Measurements from ENCODE around the gene PLA2G4B. TPM values are rescaled to one million over a fixed set of nuclear protein-coding genes. Genes with fewer than 3 reads are reported as not detected.

The PLA2G4B gene
- total RNA-seq, 2 experiments from 2014 or later = 4.2 to 4.8 TPM

DNA sequence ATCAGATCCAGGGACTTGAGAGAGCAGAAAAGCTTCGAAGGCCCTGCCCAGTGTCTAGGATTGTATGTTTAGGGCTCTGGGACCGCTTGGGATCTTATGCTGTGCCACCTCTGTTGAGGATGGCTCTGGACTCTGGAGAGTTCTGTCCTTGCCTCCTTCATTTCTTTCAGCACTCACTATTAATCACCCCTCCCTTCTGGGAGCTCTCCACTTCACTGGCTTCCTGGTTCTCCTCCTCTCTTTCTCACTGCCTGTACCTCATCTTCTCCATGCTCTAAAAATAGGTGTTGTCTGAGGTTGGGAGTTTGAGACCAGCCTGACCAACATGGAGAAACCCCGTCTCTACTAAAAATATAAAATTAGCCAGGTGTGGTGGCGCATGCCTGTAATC, 47.1 kb upstream of the PLA2G4B start:
- H3K4me1 Mint-ChIP-seq (ENCODE audit: low read depth) = peaks cover 43% of the 10 kb centered on the region

GRCh38 chr15:41792000-41792637, 46.5 kb upstream of the PLA2G4B start:
- POLR2A ChIA-PET = interaction anchor here (1.1 to 1.7 kb wide), 2 partner anchors 13 to 17 kb away, joined by 6 read pairs; partner anchors contain the start of gene MAPKBP1
- no peak overlapping the region for H3K27ac Mint-ChIP-seq
- intact Hi-C loops (cut with micrococcal nuclease) = no loop called here

More for the DNA sequence above, 47.1 kb upstream of the PLA2G4B start:
- Mint-ChIP-seq H3K27me3 (no peaks in the 10 kb centered on the region), H3K4me3 (no peak overlapping the region), H3K27ac (peak overlapping the region; percentile 64), H3K36me3 (ENCODE audit: low read depth) (no peaks in the 10 kb centered on the region), H3K9me3 (no peaks in the 10 kb centered on the region)
- DNase-seq = no peak
- ChIA-PET CTCF (interaction anchor here (1.5 to 7.8 kb wide), 3 partner anchors 13 to 20 kb away, joined by 4 to 44 read pairs (median 39); partner anchors contain the start of gene MAPKBP1), POLR2A (interaction anchor here (1.7 kb wide), 1 partner anchor 17 kb away, joined by 6 read pairs; the partner anchor contains the start of gene MAPKBP1)
- intact Hi-C loops (cut with micrococcal nuclease) = no loop called here
- TF ChIP-seq CTCF (IDR thresholded peaks at IDR 0.05) = no peak
- ATAC-seq = no peak

DNA sequence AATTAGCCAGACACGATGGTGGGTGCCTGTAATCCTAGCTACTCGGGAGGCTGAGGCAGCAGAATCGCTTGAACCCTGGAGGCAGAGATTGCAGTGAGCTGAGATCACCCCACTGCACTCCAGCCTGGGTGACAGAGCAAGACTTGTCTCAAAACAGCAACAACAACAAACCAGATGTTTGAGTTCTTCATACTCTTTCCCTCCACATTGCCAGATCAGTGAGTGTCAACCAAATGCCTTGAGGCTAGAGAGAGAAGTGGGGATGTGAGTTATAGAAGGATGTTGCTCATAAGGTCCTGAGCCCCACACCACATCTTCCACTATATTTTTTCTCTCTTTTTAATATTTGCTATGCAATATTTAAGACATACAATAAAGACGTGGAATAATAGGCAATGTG, 44.6 kb upstream of the PLA2G4B start:
- peaks cover 49% of the 10 kb centered on the region for H3K4me1 Mint-ChIP-seq (ENCODE audit: low read depth)
- H3K4me3 Mint-ChIP-seq = no peak overlapping the region
- no peaks in the 10 kb centered on the region for H3K9me3 Mint-ChIP-seq
- intact Hi-C loops (cut with micrococcal nuclease) = no loop called here
- ATAC-seq (no peak), DNase-seq (no peak)
- no peaks in the 10 kb centered on the region for H3K36me3 Mint-ChIP-seq (ENCODE audit: low read depth)
- CTCF ChIA-PET = interaction anchor here (0.8 to 7.8 kb wide), 2 partner anchors 17 to 20 kb away, joined by 3 to 44 read pairs; partner anchors contain the start of gene MAPKBP1
- H3K27me3 Mint-ChIP-seq = no peaks in the 10 kb centered on the region
- H3K27ac Mint-ChIP-seq = no peak overlapping the region
- no peak for TF ChIP-seq CTCF (IDR thresholded peaks at IDR 0.05)
- POLR2A ChIA-PET = no interaction called here

More at GRCh38 chr15:41792000-41792637, 46.5 kb upstream of the PLA2G4B start:
- CTCF ChIA-PET = interaction anchor here (0.9 to 7.8 kb wide), 5 partner anchors 11 to 20 kb away, joined by 3 to 44 read pairs (median 4); partner anchors contain the start of gene MAPKBP1
- H3K4me1 Mint-ChIP-seq (ENCODE audit: low read depth) = peaks cover 46% of the 10 kb centered on the region
- H3K4me3 Mint-ChIP-seq = no peak overlapping the region
- no peaks in the 10 kb centered on the region for H3K27me3 Mint-ChIP-seq
- no peak for DNase-seq
- TF ChIP-seq CTCF (IDR thresholded peaks at IDR 0.05) = no peak
- ATAC-seq = no peak
- H3K36me3 Mint-ChIP-seq (ENCODE audit: low read depth) = no peaks in the 10 kb centered on the region
- H3K9me3 Mint-ChIP-seq = no peaks in the 10 kb centered on the region

GRCh38 chr15:41795996-41796856, 42.4 kb upstream of the PLA2G4B start:
- Mint-ChIP-seq H3K27ac (no peak overlapping the region), H3K9me3 (no peaks in the 10 kb centered on the region), H3K4me1 (ENCODE audit: low read depth) (peaks cover 38% of the 10 kb centered on the region), H3K4me3 (no peak overlapping the region), H3K27me3 (no peaks in the 10 kb centered on the region), H3K36me3 (ENCODE audit: low read depth) (peaks cover 7% of the 10 kb centered on the region)
- DNase-seq (no peak), ATAC-seq (no peak)
- POLR2A ChIA-PET = no interaction called here
- TF ChIP-seq CTCF (IDR thresholded peaks at IDR 0.05) = no peak
- CTCF ChIA-PET = interaction anchor here (0.6 to 7.8 kb wide), 7 partner anchors 11 to 193 kb away, joined by 3 to 44 read pairs (median 6); partner anchors contain the start of gene MAPKBP1
- intact Hi-C loops (cut with micrococcal nuclease) = no loop called here

Measured in activated CD8-positive, alpha-beta T cell treated with anti-CD3 and anti-CD28 coated beads for 36 hours (primary cell).